HEK293T (cell line): ENCODE results near the gene TOR2A.

Source experiments
- CTCF ChIA-PET: fragments of 350-600 bp; formaldehyde crosslinking; extraction: SDS; loops from one replicate; lab custom pipeline; 2021; ENCODE audit warnings: antibody characterized with exemption, inconsistent platforms; lab: Yijun Ruan, JAX
- POLR2A ChIA-PET: fragments of 350-600 bp; formaldehyde crosslinking; extraction: SDS; loops from one replicate; lab custom pipeline; 2020; ENCODE audit warnings: antibody characterized with exemption, inconsistent platforms; lab: Yijun Ruan, JAX
- DNase-seq: peaks from one replicate; pipeline ENCODE4 v3.0.0; 2012; ENCODE audit warnings: mixed read lengths; ENCODE audit errors: extremely low spot score
- ARNT ChIP-seq: fragments of 450-650 bp; IDR thresholded peaks from 2 replicates; pipeline ENCODE4 v1.6.1; 2017; ENCODE audit warnings: mild to moderate bottlenecking
- BHLHE40 ChIP-seq: fragments of 450-650 bp; IDR thresholded peaks from 2 replicates; pipeline ENCODE4 v1.6.1; 2016; ENCODE audit warnings: mild to moderate bottlenecking, moderate library complexity, borderline replicate concordance
- CTBP1 ChIP-seq: fragments of 450-650 bp; IDR thresholded peaks from 2 replicates; pipeline ENCODE4 v1.6.1; 2016; ENCODE audit warnings: borderline replicate concordance
- ELF4 ChIP-seq: fragments of 450-650 bp; IDR thresholded peaks from 2 replicates; pipeline ENCODE4 v1.6.1; 2017; ENCODE audit warnings: antibody characterized with exemption
- FOXA1 ChIP-seq: fragments of 450-650 bp; IDR thresholded peaks from 2 replicates; pipeline ENCODE4 v1.6.1; 2016; ENCODE audit warnings: mild to moderate bottlenecking
- FOXK2 ChIP-seq: fragments of 450-650 bp; IDR thresholded peaks from 2 replicates; pipeline ENCODE4 v1.6.1; 2016; ENCODE audit warnings: mild to moderate bottlenecking
- FOXM1 ChIP-seq: fragments of 450-650 bp; IDR thresholded peaks from 2 replicates; pipeline ENCODE4 v1.6.1; 2017; ENCODE audit warnings: mild to moderate bottlenecking, borderline replicate concordance
- HDGF ChIP-seq: fragments of 450-650 bp; IDR thresholded peaks from 2 replicates; pipeline ENCODE4 v1.6.1; 2017; ENCODE audit warnings: antibody characterized with exemption, borderline replicate concordance
- L3MBTL2 ChIP-seq: fragments of 450-650 bp; conservative IDR thresholded peaks from 2 replicates; pipeline ENCODE4 v1.6.1; 2016; ENCODE audit warnings: mild to moderate bottlenecking
- LEF1 ChIP-seq: fragments of 450-650 bp; IDR thresholded peaks from 2 replicates; pipeline ENCODE4 v1.6.1; 2017; ENCODE audit warnings: mild to moderate bottlenecking, borderline replicate concordance
- NFRKB ChIP-seq: fragments of 450-650 bp; IDR thresholded peaks from 2 replicates; pipeline ENCODE4 v1.6.1; 2016; ENCODE audit warnings: mild to moderate bottlenecking, moderate library complexity
- SP1 ChIP-seq: fragments of 450-650 bp; IDR thresholded peaks from 2 replicates; pipeline ENCODE4 v1.6.1; 2017
- SUZ12 ChIP-seq: fragments of 450-650 bp; IDR thresholded peaks from 2 replicates; pipeline ENCODE4 v1.6.1; 2016; ENCODE audit warnings: mild to moderate bottlenecking
- TARDBP ChIP-seq: fragments of 450-650 bp; IDR thresholded peaks from 2 replicates; pipeline ENCODE4 v1.6.1; 2016
- ZNF384 ChIP-seq: fragments of 450-650 bp; IDR thresholded peaks from 2 replicates; pipeline ENCODE4 v1.6.1; 2016
- TF ChIP-seq, protein P1 (sequence below): fragments of 450-650 bp; IDR thresholded peaks from 2 replicates; pipeline ENCODE4 v1.6.1; 2016

Gene TOR2A

DNA sequence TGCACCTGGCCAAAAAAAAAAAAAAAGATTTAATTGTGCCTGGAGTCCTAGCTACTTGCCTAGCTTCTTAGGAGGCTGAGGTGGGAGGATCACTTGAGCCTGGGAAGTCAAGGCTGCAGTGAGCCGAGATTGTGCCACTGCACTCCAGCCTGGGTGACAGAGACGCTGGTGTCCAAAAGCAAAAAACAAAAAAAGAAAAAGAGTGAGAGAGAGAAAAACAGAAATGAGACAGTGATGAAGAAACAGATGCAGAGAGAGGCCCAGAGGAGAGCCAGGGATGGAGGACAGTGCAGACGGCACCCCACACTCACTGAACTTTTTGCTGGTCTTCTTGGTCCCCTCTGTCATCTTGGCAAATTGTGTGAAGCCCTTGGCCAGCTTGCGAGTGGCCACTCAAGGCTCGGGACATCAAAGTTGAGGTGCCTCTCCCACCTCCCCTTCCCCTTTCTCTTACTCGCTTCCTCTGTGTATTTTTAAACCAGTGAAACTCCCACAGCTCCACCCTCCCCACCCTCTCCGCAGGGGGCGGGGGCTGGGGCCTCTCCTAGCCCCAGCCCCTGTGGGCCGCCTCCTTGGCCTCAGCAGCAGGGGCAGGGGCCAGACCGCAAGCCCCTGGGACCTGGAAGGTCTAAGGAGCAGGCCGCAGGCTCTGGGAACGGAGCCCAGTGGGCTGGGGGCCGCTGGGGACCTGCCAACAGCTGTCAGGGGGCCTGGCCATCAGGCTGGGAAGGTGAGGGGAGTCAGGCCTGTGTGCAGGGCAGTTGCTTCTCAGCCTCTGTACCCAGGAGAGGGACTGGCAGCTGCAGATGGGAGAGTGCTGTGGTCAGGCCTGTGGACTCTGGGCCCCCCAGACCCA is 43.4 kb upstream of the TOR2A start, which contains the start of gene SH2D3C:
TSS of gene SH2D3C (minus strand) at position 387 of the 856 bp plus-strand sequence. CDS start at position 348, 39 bp downstream.
- DNase-seq: no peak
- ChIA-PET POLR2A (no interaction called here), CTCF (interaction anchor here (0.6 to 1.5 kb wide), 2 partner anchors 44 to 335 kb away, joined by 4 read pairs; partner anchors contain the start of gene TOR2A)
- no peak for TF ChIP-seq TARDBP
- TF ChIP-seq FOXA1: no peak
- no peak for TF ChIP-seq ZNF384
- no peak for TF ChIP-seq FOXK2
- TF ChIP-seq SUZ12: no peak
- no peak for TF ChIP-seq FOXM1
- TF ChIP-seq NFRKB: no peak
- TF ChIP-seq LEF1: no peak
- no peak for TF ChIP-seq L3MBTL2
- TF ChIP-seq, protein P1, sequence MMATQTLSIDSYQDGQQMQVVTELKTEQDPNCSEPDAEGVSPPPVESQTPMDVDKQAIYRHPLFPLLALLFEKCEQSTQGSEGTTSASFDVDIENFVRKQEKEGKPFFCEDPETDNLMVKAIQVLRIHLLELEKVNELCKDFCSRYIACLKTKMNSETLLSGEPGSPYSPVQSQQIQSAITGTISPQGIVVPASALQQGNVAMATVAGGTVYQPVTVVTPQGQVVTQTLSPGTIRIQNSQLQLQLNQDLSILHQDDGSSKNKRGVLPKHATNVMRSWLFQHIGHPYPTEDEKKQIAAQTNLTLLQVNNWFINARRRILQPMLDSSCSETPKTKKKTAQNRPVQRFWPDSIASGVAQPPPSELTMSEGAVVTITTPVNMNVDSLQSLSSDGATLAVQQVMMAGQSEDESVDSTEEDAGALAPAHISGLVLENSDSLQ: no peak
- TF ChIP-seq CTBP1: no peak
- TF ChIP-seq HDGF: no peak

DNA sequence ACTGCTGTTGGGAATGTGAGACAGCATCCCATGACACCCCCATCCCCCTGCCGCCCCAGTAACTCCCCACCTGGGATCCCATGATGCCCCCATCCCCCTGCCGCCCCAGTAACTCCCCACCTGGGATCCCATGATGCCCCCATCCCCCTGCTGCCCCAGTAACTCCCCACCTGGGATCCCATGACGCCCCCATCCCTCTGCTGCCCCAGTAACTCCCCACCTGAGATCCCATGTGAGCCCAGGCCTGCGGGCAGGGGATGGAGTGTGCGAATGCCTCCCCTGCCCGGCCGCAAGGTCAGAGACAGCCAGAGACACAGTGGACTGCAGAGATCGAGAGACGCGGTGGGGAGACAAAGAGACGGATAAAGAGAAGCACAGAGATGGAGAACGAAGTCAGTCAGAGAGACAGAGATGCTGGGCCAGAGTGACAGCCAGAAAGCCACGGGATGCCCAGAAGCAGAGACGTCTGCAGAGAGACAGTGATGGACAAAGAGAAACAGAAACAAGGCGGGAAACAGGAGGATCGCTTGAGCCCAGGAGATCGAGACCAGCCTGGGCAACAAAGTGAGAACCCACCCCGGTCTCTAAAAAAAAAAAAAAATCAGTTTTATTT is 42.4 kb upstream of the TOR2A start:
- TF ChIP-seq SUZ12 (no peak), CTBP1 (no peak), TARDBP (no peak), FOXA1 (no peak), ZNF384 (no peak), ELF4 (no peak), NFRKB (no peak), FOXM1 (no peak)
- POLR2A ChIA-PET: no interaction called here
- no peak for DNase-seq
- CTCF ChIA-PET: no interaction called here

DNA sequence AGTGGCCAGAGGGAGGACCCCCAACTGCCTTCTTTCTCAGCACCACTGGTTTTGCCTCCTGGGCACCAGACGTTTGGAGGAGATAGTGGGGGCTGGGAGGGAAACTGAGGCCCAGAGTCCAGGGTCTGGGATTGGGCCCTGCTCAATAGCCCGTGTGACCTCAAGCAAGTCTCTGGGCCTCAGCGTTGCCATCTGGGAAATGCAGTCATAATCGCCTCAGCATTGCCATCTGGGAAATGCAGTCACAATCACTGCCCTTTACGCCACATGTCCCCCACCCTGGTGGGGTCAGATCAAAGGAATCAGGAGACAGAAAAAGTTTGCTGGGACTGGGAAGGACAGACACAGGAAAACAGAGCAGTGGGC is 41.8 kb upstream of the TOR2A start:
- DNase-seq: no peak
- ChIA-PET POLR2A (no interaction called here), CTCF (no interaction called here)
- TF ChIP-seq L3MBTL2: no peak
- no peak for TF ChIP-seq FOXK2
- TF ChIP-seq HDGF: no peak
- TF ChIP-seq CTBP1: no peak
- TF ChIP-seq TARDBP: no peak
- TF ChIP-seq ELF4: no peak
- TF ChIP-seq SP1: no peak
- no peak for TF ChIP-seq SUZ12
- no peak for TF ChIP-seq BHLHE40
- TF ChIP-seq NFRKB: no peak
- no peak for TF ChIP-seq FOXM1
- TF ChIP-seq, protein P1: no peak
- no peak for TF ChIP-seq FOXA1
- TF ChIP-seq ARNT: no peak
- TF ChIP-seq LEF1: no peak

DNA sequence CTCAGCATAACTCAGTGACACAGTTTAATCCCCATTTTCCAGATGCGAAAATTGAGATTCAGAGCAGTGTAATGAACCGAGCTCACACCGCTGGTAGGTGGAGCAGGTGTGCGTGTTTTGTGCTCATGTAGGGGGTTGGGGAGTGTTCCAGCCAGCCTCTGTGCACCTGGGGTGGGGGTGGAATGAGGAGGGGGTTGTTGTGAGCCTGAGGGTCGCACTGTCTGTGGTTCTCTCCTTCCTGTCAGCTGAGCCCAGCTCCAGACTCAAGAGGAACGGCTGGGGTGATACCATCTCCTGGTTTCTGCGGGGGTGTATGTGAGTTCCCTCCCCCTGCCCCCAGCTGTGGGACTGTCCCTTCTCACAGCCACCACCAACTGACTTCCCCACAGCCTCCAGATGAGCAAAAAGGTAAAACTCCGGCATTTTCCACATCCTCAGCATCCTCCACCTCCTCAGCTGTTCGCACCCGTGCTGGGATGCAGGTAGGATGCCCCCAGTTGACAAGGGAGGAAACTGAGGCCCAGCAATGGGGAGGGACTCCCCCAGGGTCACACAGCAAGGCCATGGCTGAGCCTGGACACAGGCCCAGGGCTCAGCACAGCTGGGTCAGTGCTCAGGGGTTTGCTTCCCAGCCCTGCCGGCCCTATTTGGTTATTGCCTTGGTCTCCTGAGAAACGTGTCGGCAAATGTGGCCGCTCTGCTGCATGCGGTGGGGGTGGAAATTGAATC is 41.3 kb upstream of the TOR2A start:
- ChIA-PET POLR2A (no interaction called here), CTCF (no interaction called here)
- DNase-seq: no peak
- TF ChIP-seq SP1 (no peak), TARDBP (no peak), ZNF384 (no peak), ELF4 (no peak)

DNA sequence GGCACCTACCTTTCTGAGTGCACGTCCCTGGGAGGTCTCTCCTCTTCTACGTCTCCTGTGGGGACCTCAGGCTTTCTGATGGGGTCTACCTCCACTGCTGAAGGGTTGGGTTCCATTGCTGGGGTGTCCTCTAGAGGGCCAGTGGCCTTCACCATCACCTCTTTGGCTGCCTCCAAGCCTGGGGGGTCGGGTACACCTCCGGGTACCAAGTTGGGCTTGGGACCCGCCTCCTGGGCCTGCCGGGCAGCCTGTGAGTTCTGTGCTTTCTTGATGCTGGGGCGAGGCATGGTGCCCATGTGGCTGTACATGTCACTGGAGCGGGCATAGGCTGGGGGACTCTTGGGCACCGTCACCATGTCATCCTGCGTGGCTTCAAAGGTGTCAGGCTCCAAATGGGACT is 38.9 kb upstream of the TOR2A start:
- DNase-seq: no peak
- ChIA-PET CTCF (no interaction called here), POLR2A (interaction anchor here (0.9 kb wide), 1 partner anchor 13 kb away, joined by 3 read pairs; no protein-coding TSS in a partner anchor)
- TF ChIP-seq HDGF (no peak), L3MBTL2 (no peak), TARDBP (no peak), SP1 (no peak), FOXA1 (no peak), SUZ12 (no peak), LEF1 (no peak), FOXM1 (no peak), ELF4 (no peak), CTBP1 (no peak), FOXK2 (no peak), NFRKB (no peak), ZNF384 (no peak), BHLHE40 (no peak), ARNT (no peak)
- TF ChIP-seq, protein P1: no peak
